ENCODE measurements around the gene RAD51B.
"Not testable (repeated sequence)": the region's sequence is repeated elsewhere in the genome, so short reads cannot be mapped to it uniquely, and the experiment has no call there.

The RAD51B gene

DNA sequence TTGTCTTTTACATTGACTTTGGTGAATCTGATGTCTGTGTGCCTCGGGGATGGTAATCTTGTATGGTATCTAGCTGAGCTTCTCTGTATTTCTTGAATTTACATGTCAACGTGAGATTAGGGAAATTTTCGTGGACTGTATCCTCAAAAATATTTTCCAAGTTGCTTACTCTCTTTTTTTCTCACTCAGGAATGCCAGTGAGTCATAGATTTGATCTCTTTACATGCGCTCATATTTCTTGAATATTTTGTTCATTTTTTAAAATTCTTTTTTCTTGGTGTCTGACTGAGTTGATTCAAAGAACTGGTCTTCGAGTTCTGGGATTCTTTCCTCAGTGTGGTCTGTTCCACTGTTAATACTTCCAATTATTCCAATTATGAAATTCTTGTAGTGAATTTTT, 207.7 kb downstream of the RAD51B start:
- DNase-seq (ENCODE audit: low read depth in 2 of 2) = no peak

DNA sequence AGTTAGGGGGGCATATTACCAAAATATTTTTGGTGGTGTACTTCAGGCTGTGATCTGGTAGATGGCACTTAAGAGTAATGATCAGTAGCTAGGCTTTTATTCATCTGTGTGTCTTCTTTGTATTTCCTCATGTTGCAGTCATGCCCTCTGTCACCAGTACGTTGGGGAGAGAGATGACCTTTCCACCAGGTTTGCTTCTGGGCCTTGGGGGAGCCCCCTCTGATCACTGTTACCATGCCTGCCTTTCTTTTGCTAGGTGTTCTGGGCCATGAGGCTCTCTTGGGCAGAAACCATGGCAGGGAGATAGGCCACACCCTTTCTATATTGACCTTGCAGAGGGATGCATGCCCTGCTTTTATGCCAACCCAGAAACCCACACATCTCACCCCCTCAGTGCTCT, 208.5 kb downstream of the RAD51B start:
- no peak for DNase-seq (ENCODE audit: low read depth in 2 of 2)

DNA sequence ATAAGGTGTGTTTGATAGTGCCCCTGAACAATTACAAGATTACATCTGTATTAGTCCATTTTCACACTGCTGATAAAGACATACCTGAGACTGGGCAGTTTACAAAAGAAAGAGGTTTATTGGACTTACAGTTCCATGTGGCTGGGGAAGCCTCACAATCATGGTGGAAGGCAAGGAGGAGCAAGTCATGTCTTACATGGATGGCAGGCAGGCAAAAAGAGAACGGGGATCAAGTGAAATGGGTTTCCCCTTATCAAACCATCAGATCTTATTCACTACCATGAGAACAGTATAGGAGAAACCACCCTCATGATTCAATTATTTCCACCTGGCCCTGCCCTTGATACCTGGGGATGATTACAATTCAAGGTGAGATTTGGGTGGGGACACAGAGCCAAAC, 211.4 kb downstream of the RAD51B start:
- DNase-seq (ENCODE audit: low read depth in 2 of 2) = not testable (repeated sequence)

DNA sequence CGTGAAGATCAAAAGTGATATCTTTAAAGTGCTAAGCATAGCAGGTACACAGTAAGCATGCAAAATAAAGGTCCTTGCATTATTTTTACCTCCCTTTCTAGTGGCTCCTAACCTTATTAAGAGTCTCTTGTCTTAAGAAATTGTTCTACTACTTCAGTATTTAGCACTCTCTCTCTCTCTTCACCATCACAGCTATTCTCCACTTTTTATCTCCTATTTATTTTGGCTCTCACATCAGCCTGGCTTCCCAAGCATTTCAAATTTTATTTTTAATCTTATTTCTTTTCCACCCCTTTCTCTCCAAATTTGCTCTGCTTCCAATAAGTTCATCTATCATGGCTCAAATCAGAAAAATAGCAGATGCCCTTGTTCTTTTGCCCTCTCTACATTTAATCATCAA, 212.6 kb downstream of the RAD51B start:
- no peak for DNase-seq (ENCODE audit: low read depth in 2 of 2)

DNA sequence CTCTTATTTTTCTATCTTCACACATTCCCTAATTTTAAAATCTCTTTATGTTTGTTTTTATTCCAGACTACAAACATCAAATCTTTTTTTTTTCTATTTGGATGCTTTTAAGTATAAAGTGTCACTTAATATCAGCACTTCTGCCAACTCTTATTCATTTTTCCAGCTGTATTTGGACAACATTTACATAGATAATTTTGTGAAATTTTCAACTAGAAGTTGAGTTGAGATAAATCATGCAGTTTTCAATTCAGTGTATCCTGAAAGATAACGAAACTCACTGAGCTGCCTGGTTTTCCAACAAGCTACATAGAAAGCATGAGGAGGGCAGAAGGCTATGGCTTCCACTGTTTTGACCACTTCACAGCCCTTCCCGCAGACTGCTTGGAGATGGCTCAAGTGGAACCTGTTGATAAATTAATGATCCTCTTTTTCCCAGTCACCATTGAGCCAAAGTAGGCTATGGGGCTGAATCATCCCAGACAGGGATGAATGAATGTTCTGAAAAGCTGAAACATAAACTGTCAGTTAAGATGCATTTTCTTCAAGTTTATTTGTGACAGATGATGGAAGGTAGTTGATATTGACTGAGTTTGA, 213.9 kb downstream of the RAD51B start:
- no peak for DNase-seq (ENCODE audit: low read depth in 2 of 2)

DNA sequence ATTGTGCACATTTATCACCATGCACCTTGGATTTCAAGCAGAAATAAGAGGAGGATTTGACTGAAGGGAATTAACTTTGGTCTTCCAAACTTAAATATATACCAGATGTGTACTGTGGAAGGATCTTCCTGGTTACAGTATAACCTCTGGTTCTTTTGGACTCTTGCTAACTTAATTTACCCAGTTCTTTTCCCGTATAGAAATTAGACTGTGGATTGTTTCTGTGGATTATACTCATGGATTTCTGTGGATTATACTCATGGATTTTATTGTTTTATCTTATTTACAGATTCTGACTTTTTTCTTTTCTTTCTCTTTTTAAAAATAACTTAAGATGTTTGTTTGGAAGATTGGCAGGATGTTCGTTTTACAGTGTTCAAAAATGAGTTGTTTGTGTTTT, 215.3 kb downstream of the RAD51B start:
- DNase-seq (ENCODE audit: low read depth in 2 of 2) = no peak

DNA sequence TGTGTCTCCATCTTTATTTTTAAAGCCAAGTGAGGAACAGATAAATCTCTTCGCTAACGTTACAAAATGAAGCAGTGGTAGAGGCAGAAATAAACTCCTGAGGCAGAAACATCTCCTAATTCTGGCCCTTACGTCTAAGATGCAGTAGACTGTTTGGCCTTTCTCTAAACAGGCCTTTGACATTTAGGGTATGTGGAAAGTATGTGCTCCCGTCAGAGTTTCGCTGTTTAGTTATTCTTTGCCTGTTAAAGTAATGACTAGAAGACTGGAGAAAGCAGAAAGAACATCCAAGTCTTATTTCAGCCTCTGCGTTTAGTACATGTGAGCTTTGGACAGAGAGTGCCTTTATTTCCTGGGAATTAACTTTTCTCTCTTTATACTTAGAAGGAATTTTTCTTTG, 216.6 kb downstream of the RAD51B start:
- no peak for DNase-seq (ENCODE audit: low read depth in 2 of 2)

DNA sequence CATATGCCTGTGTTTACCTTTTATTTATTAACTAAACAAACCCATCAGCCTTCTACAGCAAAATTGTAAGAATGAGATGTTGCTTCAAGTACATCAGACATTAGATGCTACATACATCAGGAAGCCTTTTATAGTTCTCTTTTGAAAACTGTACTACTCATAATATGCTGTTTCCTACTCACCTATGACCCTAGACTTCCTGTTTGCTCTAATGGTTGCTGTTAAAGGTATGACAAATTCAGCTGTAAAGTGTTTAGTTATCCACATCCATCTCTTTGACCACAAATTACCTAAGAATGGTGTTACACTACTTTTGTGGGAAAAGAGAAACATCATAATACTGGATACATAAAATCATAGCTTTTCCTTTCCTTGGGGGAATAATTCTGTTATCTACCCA, 220.0 kb downstream of the RAD51B start:
- no peak for DNase-seq (ENCODE audit: low read depth in 2 of 2)

DNA sequence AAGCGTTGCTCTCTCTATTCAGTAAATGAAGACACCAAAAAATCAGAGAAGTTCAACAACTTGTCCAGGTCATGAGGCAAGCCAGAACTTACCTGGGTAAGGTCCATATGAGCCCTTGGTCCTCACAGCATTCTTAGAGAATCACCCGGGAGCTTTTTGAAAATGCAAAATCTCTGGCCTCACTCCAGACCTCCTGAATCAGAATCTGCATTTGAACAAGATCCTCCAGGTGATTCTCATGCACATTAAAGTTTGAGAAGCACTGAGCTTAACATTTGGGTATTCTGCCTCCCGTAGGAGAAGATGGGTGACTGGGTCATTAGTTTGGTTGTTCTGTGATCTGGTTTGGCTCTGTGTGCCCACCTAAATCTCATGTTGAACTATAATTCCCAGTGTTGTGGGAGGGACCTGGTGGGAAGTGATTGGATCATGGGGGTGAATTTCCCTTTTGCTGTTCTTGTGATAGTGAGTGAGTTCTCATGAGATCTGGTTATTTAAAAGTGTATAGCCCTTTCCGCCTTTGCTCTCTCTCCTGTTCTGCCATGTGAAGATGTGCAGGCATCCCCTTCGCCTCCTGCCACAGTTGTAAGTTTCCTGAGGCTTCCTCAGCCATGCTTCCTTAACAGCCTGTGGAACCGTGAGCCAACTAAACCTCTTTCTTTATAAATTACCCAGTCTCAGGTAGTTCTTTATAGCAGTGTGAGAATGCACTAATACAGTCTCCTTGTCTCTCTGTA, 221.2 kb downstream of the RAD51B start:
- no peak for DNase-seq (ENCODE audit: low read depth in 2 of 2)

DNA sequence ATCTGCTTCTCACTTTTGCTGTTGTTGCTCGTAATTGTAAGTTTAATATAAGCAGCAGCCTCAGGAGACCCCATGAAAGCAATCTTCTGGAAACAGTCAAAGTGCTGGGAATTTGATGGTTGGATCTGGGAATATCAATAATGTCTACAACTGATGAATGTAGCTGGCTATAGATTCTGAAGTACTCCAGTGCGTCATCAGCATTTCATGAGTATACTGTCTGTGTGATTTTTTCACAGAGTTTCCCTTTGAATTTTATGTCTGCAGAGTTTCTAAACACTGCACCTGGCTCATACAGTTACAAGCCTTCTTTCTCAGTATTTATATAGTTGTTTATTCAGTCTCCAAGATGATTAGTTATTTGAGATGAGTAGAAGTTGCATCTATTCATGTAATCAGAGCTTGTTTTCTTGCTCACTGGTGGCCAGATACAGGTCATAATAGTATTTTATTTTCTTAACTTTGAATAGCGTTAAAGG, 222.3 kb downstream of the RAD51B start:
- no peak for DNase-seq (ENCODE audit: low read depth in 2 of 2)

DNA sequence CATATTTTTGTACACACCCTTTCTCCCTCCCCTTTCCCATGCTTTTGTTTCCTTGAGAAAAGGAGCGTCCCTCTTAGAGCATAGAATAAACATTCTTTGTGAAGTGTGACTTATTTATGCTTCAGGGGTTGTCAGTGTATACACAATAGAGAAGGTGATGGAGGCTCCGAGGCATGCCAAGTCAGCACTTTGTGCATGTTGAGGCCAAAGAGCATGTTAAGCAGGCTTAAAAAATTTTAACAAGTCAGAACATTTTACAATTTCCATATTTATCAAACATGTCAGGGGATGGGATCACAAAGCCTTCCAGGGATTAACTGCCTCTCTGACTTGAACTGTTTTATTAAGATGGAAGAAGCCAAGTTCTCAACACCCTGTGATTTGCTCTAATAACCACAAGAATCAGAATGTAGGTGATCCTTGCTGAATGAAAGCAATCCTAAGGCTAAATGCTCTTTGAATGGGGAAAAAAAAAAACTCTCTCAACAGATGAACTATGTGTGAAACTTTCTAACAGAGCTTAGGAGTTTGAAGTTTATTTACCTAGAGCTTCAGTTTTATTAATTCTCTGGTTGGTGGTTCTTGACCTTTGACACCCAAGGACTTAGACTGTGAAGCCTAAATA, 223.1 kb downstream of the RAD51B start:
- DNase-seq (ENCODE audit: low read depth in 2 of 2) = no peak

DNA sequence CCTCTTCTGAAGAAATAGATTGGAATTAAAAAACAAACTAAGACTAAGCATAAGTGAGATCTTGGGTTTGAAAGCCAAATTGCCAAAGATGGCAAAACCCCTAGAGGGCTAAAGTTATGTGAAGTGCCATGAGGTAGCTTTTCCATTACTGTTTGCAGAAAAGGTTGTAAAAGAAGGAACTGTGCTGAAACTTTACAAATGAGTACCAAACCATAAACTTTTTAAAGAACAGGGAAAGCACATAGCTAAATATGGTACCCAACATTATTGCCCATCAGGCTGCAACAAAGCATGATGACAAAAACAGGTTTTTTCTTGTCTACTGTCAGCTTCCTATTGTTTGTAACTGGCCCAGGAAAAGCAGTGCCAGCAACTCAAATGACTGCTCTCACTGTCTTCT, 224.2 kb downstream of the RAD51B start:
- no peak for DNase-seq (ENCODE audit: low read depth in 2 of 2)

DNA sequence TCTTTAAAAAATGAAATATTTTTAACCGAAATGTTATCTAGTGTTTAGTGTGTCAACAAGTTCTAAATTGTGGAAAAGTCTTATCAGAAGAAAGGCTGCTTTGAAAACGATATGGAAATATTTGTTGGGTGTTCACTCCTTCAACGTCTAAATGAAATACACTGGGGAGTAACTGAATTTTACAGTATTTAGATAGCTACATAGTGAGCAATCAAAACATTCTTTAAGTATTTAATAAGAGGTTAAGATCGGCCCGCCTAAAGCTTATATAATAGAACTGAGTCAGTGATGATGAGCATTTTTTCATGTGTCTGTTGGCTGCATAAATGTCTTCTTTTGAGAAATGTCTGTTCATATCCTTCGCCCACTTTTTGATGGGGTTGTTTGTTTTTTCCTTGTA, 228.3 kb downstream of the RAD51B start:
- DNase-seq (ENCODE audit: low read depth in 2 of 2) = no peak

DNA sequence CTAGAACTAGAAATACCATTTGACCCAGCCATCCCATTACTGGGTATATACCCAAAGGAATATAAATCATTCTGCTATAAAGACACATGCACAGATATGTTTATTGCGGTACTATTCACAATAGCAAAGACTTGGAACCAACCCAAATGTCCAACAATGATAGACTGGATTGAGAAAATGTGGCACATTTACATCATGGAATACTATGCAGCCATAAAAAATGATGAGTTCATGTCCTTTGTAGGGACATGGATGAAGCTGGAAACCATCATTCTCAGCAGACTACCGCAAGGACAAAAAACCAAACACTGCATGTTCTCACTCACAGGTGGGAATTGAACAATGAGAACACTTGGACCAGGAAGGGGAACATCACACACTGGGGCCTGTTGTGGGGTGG, 229.2 kb downstream of the RAD51B start:
- DNase-seq (ENCODE audit: low read depth in 2 of 2) = not testable (repeated sequence)

DNA sequence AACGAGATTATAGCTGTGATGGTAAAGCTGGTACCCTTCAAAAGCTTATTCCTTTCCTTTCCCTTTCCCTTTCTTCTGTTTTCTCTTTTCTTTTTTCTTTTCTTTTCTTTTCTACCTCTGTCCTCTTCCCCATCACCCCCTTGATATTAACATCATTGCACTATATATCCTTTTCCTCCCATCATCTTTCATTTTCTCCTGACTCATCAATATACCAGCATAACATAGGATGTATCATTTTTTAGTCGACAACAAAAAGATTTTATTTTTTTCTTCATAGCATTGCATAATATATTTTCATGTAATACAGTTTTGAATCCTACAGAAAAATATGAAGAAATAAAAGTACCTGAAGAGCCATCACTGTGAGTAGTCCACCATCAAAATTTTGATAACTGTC, 230.6 kb downstream of the RAD51B start:
- DNase-seq (ENCODE audit: low read depth in 2 of 2) = no peak

DNA sequence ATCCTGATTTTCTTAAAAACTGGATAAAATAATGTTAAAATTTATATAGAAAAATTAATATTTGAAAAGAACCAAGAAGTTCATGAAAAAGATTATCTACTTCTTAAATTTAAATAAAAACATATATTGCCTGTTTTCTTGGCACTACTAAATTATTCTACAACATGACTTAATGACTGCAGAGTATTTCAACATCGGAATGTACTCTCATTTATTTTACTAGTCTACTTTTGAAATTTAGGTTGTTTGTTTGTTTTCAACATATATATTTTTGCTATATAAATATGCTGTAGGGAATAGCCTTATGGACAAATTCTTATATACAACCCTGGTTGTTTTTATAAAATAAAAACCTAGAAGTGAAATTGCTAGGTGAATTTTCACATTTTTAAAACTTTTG, 231.6 kb downstream of the RAD51B start:
- DNase-seq (ENCODE audit: low read depth in 2 of 2) = no peak

DNA sequence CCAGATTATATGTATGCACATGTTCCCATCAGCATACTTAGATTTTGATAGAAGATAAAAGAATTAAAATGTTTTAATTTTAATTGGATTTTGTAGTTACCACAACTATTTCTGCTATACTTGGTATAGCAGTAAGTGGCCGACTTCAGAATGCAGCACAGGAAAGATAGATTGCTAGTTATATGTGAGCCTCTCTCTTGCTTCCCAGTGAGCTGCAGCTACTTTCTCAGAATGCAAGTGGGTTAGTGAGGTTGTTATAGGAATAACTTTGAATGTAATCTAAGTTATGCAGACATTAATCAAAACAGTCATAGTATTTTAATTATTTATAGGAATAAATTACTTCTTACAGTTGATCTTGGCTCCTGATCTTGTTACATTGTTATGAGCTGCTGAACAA, 240.6 kb downstream of the RAD51B start:
- no peak for DNase-seq (ENCODE audit: low read depth in 2 of 2)

DNA sequence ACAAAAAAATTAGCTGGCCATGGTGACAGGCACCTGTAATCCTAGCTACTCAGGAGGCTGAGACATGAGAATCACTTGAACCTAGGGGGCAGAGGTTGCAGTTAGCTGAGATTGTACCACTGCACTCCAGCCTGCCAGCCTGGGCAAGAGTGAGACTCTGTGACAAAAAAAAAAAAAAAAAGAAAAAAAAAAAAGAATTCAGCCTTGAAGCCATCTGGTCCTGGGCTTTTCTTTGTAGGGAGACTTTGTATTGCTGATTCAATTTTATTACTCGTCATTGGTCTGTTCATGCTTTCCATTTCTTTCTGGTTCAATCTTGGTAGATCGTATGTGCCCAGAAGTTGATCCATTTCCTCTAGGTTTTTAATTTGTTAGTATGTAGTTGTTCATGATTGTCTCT, 243.1 kb downstream of the RAD51B start:
- DNase-seq (ENCODE audit: low read depth in 2 of 2) = no peak

DNA sequence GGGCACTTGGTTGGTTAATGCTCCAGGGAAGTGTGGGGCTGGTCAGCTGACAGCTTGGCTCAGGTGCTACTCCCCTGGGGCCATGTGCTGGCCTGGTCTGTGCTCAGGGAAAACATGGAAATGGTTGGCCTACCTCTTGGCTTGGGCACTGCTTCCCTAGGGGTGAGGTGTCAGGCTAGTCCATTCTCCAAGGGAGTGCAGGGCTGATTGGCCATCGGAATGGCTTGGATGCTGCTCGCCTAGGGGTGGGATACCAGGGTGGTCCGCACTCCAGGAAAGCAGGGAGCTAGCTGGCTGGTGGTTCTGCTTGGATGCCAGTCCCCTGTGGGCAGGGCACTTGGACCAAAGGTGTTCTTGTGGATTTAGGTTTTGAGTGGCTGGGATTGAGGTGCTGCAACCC, 245.7 kb downstream of the RAD51B start:
- no peak for DNase-seq (ENCODE audit: low read depth in 2 of 2)

DNA sequence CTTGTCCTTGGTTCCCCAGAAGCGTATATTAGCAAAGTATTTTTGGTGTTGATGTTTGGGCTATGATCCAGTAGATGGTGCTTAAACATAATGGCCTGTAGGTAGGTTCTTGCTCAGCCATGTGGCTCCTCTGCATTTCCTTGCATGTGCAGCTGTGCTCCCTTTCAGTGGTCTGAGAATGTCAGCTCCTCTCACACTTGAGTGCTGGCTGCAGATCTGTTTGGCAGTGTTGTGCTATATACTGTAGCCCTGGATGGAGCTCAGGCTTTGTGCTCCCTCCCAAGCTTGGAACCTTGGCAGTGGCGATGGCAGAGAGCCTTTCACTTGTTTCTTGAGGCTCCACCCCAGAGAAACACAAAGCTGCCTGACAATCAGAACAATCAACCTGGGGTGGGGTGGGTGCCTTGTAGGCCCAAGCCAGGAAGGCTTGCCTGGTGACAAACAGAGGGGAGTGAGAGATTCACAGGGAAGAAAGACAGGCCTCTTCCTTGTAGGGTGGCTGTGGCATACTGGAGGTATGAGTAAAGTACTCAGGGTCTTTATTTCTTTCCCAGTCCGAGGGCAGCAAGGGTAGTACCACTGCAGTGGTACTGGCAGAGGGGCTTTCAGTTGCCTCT, 255.3 kb downstream of the RAD51B start:
- no peak for DNase-seq (ENCODE audit: low read depth in 2 of 2)

DNA sequence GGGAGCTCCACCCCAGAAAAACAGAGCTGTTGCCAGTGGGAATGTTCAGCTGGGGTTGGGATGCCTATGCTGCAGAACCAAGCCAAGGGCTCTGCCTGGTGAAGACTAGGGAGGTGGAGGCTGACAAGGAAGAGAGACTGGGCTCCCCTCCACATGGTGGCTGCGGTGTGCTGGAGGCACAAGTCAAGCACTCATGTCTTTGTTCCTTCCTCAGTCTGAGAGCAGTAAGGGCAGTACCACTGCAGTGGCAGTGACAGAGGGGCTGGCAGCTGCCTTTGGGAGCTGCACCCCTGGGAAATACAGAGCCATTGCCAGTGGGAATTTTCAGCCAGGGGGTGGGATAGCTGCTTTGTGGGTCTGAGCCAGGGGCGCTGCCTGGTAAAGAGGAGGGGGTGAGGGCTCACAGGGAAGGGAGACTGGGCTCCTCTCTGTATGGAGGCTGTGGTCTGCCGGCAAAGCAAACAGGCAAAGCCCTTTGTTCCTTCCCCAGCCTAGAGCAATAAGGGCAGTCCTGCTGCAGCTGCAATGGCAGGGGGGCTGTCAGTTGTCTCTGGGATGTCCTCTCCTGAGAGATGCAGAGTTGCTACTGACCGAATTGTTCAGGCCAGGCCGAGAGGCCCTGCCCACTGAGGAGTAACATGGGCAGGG, 255.9 kb downstream of the RAD51B start:
- DNase-seq (ENCODE audit: low read depth in 2 of 2) = no peak

DNA sequence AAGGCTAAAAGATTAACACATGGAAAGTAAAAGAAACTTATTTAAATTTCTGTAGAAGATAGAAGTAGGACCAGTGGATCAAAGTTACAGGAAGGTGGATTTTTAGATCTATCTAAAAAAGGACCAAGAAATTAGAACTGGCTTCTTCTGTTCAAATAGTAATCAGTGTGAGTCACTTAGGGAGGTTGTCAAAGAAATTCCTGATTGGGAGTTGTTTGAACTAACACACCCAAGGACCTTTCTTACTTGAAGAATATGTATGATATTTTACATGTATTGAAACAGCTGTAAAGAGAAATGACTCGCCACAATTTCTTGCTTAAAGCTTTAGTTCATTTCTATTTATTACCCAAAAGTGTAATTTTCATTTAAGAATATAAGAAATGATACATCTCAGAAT, 256.9 kb downstream of the RAD51B start:
- no peak for DNase-seq (ENCODE audit: low read depth in 2 of 2)
